ENCODE results near the gene MLNR.

MLNR gene, protein sequence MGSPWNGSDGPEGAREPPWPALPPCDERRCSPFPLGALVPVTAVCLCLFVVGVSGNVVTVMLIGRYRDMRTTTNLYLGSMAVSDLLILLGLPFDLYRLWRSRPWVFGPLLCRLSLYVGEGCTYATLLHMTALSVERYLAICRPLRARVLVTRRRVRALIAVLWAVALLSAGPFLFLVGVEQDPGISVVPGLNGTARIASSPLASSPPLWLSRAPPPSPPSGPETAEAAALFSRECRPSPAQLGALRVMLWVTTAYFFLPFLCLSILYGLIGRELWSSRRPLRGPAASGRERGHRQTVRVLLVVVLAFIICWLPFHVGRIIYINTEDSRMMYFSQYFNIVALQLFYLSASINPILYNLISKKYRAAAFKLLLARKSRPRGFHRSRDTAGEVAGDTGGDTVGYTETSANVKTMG

DNA sequence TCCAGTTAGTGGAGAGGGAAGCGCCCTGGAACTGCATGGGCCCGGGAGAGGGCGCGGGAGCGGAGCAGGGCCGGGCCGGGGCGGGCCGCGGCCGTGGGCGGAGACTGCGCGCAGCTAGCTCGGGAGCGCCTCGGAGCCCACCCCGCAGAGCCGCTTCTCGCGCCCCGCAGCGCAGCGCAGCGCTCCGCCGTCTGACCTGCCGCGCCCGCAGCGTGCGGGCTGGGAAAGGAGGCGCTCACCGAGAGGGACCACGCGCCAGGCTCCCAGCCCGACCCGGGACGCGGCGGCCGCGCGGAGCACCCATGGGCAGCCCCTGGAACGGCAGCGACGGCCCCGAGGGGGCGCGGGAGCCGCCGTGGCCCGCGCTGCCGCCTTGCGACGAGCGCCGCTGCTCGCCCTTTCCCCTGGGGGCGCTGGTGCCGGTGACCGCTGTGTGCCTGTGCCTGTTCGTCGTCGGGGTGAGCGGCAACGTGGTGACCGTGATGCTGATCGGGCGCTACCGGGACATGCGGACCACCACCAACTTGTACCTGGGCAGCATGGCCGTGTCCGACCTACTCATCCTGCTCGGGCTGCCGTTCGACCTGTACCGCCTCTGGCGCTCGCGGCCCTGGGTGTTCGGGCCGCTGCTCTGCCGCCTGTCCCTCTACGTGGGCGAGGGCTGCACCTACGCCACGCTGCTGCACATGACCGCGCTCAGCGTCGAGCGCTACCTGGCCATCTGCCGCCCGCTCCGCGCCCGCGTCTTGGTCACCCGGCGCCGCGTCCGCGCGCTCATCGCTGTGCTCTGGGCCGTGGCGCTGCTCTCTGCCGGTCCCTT is at the start of gene MLNR:
TSS of gene MLNR (plus strand) at position 303 of the 820 bp plus-strand sequence. CDS start at position 303, 0 bp downstream.
- no peak for FAIRE-seq

DNA sequence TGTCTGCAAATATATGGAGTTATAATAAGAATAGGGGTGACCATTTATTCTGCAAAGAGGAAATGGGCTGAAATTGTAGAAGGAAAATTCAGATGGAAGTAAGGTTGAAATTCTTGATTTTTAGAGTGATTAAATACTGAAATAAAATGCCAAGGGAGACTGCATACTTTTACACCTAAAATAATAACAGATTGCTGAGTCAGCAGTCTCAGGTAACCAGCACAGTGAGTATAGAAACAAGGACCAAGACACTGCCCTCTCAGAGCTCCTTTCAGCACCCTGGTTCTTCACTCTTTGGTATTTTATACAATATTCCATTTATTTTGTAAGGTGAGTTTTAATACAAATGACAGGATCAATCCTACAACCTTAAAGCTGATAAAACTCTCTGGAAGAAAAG is 48.8 kb upstream of the MLNR start:
- no peak for FAIRE-seq

DNA sequence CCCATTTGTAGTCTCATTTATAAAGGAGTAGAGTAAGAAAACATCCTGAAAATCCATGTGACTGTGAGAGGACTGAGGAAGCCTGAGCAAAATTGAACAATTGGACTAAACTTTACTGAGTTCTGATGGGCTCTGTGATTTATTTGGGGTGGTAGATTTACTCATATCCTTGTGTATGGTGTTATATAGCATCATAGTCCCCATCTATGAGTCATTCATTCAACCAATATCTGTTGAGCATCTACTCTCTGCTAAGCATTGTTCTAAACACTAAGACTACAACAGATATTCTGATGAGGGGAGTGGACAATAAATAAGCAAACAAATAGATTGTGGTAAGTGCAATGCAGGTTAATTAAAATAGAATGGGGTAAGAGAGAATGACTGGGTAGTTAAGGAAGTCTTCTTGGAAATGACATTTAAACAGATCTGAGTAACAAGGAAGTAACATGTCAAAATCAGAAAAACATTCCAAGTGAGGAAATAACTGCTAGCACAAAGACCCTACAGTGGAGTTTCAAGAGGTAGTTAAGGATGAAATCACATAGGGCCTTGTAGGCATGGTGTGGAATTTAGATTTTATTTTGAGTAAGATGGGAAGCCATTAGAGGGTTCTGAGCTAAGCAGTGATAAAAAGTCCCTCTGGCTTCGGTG is 36.3 kb upstream of the MLNR start:
- FAIRE-seq, result no peak

DNA sequence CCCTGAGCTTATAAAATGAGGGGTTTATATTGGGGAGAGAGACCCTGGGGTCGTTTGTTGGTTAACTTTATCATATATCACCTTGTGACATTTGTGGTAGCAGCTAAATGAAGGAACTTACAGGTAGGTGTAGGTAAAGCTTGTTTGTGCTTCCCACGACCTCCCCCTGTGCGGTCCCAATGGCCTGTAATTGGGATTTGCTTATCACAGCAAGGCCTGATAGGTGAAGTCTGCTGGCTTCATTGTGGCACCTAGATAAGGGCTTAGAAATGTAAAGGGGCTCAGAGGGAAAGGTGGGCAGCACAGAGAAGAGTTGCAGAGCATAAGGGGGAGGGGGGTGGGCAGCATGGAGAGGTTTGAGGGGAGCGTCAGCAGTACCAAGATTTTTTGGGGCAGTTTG is 35.5 kb upstream of the MLNR start:
- FAIRE-seq, result no peak

DNA sequence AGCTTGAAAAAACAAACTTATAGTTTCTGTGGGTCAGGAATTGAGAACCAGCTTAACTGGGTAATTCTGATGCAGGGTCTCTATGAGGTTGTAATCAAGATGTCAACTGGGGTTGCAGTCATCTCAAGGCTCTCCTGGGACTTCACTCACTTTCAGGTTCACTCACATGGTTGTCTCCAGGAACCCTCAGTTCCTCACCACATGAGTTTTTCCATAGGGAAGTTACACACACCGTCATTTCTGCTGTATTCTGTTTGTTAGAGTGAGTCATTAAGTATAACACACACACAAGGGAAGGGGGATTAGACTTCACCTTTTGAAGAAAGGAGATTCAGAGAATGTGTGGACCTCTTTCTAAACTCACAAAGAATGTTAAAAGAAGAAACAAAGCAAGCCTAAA is 34.9 kb upstream of the MLNR start:
- FAIRE-seq, result no peak

DNA sequence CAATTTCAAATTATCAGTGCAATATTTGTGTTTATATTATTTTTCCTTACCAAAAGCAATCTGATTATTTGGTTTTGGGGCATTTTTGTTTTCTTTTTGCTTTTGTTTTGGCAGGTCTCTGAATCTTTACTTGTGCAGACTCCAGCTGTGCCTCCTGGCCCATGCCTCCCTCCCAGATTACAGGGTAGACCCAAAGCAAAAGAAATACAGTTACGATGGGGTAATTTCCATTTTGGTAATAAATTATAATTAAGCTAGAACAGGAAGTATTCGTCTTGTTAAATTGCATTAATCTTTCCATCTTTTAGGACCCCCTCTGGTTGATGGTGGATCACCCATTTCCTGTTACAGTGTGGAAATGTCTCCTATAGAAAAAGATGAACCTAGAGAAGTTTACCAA is 29.2 kb upstream of the MLNR start:
- no peak for FAIRE-seq

DNA sequence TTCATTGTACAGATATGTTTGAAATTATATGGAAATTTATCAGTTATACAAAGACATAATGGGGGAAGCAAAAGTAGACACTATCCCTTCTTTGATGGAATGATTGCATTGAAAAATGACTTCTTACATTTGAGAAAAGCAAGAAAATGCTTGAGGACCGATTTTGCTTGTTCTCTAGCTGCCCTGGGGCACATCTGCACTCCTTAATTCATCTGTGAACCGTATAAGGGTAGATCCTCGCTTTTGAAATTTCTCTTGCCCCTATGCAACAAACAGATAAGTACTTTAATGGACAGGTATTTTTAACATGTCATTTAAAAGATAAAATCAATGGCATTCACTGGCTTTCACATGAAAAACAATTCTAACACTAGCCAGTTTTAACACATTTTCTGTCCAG is 13.5 kb upstream of the MLNR start:
- no peak for FAIRE-seq

DNA sequence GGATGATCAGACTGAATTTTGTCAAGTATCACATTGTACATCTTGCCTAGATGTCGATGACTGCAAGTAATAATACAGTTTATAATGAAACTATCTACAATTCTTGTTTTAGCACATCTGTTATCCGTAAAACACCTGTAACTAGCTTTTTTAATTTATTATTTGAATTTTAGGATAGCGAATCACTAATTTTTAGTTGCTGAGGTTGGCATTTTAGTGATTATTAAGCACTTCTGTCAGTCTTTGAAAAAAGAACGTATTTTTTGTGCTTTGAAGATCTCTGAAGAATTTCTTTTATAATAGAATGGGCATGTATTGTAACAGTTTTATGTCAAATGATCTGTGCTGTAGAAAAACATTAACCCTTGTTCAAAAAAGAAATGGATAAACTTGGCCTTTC is 11.5 kb upstream of the MLNR start:
- FAIRE-seq, result peak; percentile 73

DNA sequence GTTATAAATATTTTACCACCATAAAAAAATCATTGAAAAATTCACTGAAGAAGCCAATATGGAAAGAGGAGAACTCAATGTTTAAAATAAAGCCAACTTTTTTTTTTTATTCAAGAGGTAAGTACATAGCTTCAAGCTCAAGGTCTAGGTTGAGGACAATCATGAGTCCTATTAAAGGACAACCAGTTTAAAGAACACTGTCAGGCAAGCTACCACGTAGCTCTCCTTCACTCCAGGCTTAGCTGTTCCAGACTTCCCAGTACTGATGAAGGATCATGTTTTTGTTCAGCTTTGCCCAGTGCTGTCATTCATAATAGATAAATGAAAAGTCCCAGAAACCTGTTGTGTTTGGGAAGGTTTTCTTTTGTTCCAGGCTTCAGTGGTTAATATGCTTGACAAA is 10.0 kb upstream of the MLNR start:
- no peak for FAIRE-seq

DNA sequence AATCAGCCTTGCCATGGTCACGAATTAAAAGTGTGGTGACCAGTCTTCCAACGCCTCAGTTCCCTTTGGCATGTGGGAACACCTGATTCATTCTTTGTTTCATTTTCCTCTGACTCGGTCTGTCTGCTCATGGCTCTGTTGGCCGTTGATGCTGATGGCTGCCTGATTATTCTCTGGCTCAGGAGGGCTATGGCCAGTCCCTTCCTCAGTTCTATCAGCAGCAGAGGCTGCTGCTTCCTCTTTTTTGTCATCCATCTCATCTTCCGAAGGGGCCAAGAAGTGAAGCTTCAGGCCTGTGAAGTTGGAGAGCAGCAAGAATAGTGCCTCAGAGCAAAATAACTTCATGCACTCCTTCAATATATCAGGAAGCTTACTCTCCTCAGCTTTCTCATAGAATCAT is 9.5 kb upstream of the MLNR start:
- FAIRE-seq, result no peak

DNA sequence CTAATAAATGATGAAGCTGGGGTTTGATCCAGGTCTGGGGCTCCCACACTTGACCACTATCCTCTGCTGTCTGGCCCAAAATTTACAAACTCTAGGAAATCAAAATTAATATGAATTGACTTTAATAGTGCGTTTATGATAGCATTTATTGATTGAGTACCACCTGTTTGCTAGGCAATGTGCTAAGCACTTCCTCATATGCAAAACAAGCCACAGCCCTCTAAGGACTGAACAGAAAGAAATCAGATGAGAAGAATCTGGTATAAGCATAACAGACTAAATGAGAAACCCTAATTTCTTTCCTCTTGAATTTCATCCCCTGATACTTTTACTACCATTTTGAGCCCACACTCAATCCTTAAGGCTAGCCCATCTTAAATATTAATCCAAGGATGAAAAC is 6.6 kb upstream of the MLNR start:
- no peak for FAIRE-seq

DNA sequence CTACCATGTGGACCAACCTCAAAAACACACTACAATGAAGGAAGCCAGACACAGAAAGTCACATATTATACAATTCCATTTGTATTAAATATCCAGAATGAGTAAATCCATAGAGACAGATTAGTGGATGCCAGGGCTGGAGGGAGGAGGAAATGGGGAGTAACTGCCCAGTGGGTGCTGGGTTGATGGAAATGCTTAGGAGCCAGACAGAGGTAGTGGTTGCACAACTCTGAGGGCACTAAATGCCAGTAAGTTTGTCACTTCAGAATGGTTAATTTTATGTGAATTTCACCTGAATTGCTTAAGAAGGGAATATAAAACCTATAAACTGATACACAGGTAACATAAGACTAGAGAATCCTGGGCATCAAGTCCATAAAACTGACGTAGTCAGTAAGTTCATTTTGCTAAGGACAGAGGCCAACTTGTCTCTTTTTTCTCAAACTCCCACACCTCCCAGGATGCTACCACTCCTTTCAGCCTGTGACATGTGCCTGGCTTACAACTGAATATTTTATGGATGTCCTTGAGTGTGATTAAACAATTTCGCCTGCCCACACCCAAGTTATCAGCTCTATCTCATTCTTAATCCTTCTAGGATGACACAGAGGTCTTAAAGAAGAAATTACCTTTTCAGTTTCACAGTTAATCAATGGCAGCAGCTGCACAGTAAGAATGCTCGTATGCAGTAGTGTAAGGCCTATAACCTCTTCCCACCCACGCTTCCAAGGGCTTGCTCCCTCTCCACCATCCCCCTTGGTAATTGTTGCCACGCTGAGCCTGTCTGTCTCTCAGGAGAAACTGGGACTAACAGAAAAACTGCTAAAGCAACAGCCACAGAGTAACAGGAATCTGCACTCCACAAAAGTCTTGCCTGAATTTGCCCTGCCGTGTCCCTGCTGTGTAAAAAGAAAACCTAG is 5.9 kb upstream of the MLNR start:
- no peak for FAIRE-seq

DNA sequence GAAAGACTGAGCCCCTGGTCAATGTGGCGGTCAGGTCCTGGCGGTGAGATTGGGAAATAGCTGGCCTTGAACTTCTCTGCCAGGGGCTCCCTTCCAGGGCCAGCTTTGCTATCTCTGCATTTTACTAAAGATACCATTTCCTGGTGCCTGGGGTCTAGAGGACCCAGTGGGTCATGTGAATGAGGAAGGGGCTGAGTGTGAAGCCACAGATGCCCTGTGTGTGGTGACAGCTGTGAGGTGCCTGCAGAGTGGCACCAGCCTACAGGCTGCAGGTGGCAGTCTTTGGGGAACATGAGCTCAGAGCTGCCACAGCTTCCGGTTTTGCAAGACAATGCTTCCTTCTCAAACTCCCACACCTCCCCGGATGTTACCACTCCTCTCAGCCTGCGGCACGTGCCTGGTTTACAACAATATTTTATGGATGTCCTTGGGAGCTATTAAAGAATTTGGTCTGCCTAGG is 5.2 kb upstream of the MLNR start:
- FAIRE-seq, result no peak

DNA sequence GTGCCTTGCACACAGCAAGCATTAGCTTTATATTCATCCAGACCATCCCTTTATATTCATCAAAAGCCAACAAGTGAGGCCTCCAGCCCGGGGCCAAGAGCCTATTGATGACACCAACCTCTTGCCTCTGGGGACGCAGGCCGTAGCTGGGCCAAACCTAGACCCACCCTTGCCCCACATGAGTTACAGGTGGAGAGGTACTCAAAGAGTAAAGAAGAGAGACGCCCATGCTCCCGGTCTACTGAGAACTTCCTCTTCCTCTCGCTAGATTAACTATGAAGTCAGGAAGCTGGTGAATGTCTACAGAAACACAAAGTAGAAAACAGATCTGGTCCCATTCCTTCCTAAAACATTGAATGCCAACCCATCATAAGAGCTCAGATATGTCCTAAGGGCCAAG is 3.8 kb upstream of the MLNR start:
- FAIRE-seq, result no peak

DNA sequence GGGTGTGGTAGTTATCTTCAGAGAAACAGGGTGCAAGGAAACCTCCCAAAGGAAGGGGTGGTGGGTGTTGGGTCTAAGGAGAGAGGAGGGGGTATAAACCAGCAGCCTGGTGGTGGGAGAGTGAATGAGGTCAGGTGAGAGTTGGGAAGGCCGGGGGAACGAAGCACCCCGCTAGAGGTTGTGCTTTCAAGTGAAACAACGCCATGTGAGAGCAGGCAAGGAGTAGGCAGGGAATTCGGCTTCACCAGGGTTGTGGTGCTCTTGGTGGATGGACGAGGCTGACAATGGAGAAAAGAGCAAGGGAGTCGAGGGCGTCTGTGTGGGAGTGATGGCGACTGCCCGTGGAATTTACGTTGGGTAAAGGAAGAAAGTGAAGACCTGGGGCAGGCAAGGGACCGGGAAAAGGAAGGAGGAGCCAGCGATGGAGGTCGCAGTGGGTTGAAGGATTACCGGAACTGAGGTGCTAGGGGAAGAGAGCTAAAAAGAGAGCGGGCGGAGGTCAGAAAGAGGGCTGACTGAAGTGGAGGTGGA is 2.1 kb upstream of the MLNR start:
- FAIRE-seq, result no peak

DNA sequence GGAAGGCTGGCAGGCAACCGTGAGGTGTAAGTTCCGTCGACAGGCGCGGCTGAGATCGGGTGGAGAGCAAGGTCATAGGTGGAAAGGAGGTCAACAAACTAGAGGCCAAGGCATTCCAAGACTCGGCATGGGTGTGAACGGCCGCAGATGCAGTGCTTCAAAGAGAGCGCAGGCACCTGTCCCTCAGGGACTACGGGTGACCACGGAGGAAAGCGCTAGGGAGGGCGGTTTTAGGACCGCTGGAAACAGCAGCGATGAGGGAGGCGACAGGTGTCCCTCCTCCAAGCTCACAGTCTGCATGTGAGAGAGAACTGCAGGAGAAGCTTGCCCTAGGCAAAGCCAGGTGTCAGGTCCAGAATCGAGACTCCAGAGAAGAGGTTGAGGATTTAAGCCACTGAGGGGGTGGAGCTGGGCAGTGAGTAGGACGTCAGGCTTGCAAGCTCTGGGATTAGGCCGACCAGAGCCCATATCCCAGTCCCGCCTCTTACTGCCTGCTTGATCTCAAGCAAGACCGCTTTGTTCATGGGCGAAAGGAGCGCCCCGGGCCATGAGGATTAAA is 1.6 kb upstream of the MLNR start:
- no peak for FAIRE-seq

DNA sequence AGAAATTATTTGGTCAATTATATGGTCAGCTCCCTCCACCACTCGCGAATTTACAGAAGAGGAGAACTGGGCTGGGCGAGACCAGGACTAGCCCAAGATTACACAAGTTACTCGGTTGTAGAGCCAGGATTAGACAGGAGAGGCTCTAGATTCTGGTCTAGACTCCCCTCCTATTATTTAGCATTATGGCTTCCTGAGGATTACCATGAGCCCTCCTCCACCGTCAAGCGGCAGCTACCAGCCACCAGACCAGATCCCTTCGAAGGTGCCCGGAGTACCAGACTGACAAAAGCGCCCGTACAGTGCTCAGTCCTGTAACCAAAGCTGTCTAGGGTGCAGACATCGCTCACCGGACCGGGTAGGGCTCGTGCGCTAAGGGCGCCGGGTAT is 497 bp upstream of the MLNR start:
- no peak for FAIRE-seq

DNA sequence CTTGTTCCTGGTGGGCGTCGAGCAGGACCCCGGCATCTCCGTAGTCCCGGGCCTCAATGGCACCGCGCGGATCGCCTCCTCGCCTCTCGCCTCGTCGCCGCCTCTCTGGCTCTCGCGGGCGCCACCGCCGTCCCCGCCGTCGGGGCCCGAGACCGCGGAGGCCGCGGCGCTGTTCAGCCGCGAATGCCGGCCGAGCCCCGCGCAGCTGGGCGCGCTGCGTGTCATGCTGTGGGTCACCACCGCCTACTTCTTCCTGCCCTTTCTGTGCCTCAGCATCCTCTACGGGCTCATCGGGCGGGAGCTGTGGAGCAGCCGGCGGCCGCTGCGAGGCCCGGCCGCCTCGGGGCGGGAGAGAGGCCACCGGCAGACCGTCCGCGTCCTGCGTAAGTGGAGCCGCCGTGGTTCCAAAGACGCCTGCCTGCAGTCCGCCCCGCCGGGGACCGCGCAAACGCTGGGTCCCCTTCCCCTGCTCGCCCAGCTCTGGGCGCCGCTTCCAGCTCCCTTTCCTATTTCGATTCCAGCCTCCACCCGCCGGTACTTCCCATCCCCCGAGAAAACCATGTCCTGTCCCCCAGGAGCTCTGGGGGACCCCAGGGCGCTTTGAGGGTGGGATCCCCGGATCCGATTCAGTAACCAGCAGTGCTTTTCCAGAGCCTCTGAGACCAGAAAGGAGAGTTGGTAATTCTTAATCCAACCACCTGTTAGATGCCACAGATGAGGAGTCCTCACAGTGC is 885 bp downstream of the MLNR start:
- no peak for FAIRE-seq

DNA sequence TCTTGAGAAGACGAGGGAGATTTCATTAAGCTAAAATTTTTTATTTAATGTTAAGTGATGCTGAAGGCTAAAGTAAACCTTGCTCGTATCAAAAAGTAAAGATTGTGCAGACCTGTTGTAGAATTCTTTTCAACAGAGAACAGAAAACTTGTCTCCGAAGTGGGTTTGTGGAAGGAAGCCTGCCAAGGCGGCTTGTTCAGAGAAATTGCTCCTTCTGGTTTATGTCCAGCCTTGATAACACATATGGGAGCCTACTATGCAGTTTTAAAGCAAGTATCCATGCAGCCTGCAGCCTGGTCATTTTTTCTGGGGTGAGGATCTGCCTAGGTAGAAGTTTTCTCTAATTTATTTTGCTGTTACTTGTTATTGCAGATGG is 1.4 kb downstream of the MLNR start:
- no peak for FAIRE-seq

DNA sequence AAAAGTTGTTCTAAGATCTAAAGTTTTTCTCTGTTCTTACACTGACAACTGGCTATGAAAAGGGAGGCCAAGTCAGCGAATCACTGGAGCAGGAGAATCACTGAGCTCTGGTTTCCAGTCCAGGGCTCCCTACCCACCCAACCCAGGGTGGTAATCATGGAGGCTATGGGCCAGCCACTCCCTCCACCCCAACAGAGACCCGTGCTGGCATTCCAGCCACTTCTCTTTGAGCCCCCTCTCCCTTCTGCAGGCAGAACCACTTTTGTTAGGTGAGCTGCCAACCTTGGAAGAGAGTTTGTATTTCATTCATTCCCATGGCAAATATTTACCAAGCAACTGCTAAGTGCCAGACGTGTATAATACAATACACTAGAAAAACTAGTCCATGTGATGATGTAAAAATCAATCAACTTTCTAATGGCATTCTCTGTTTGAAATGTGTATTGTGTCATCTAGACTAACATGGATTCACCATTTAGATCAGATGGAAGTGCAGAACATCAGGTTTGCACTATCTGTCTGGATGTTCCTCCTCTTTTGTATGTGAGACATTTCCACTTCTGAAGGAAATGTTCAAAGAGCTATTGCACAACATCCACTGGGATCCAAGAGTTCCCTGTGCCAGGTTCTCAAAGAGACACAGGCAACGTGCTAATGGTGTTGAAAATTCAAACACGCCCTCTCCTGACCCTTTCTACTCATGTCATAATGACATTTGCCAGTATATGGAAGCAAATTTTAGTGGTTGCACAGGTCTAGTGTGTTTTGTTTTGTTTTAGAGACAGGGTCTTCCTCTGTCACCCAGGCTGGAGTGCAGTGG is 5.3 kb downstream of the MLNR start:
- FAIRE-seq, result no peak

All from islet of Langerhans (tissue), 1 donor.